ENCODE results near the gene RAB5A. TPM values are rescaled to one million over a fixed set of nuclear protein-coding genes. Genes with fewer than 3 reads are reported as not detected.
"Not testable (repeated sequence)": the region's sequence is repeated elsewhere in the genome, so short reads cannot be mapped to it uniquely, and the experiment has no call there.

The RAB5A gene, protein sequence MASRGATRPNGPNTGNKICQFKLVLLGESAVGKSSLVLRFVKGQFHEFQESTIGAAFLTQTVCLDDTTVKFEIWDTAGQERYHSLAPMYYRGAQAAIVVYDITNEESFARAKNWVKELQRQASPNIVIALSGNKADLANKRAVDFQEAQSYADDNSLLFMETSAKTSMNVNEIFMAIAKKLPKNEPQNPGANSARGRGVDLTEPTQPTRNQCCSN
- 10 to 100 TPM; 58.5 to 83.1 (median 64.3) TPM for total RNA-seq
- 10 to 100 TPM; 17.6 to 24.0 (median 20.8) TPM for polyA plus RNA-seq
- long read RNA-seq, donor 1, transcript RAB5A-208 (2 exons, 532 nt) = minor isoform, 5 of 29 reads
- long read RNA-seq, donor 1, transcript RAB5A-201 (6 exons, 2,536 nt) = major isoform, 19 of 29 reads
- long read RNA-seq, donor 1, partial matches to known transcripts = 0 of 29 reads
- long read RNA-seq, donor 1, other reads (novel, unspliced or antisense) = 0 of 29 reads
- long read RNA-seq, donor 2, transcript RAB5A-201 (6 exons, 2,536 nt) = major isoform, 7 of 12 reads
- long read RNA-seq, donor 2, partial matches to known transcripts = 0 of 12 reads
- long read RNA-seq, donor 2, other reads (novel, unspliced or antisense) = 0 of 12 reads

- peak; percentile 99 for DNase-seq
- Histone ChIP-seq H3K36me3 (peaks cover 0 to 18% (median 9%) of the 10 kb centered on the region in 6 donors), H3K4me3 (peak within 1 kb of the TSS; percentile 79 to 94 (median 88)), H3K9me3 (no peaks in the 10 kb centered on the region), H3K4me1 (peaks cover 35 to 57% (median 41%) of the 10 kb centered on the region in 6 donors), H3K27ac (peak within 1 kb of the TSS; percentile 91 to 99 (median 98)), H3K27me3 (replicated peaks in 1 of 7) (no peaks in the 10 kb centered on the region)
- intact Hi-C loops (cut with DNase I; ENCODE audit: low total_unique reads) = loop anchor here (10.0 kb wide), 1 partner anchor 98 kb away; the partner anchor contains the start of gene KAT2B
- TF ChIP-seq POLR2AphosphoS5 (IDR thresholded peaks at IDR 0.05) = peak; percentile 98 to 100 (median 99)
- peak in 6 of 11 experiments; percentile 2 to 45 (median 22) for TF ChIP-seq CTCF (IDR thresholded peaks at IDR 0.05 in 8 of 11, conservative IDR thresholded peaks at IDR 0.05 in 3 of 11)
- peak; percentile 17 to 79 (median 71) for TF ChIP-seq POLR2A (IDR thresholded peaks at IDR 0.05)
- WGBS, 5 donors = 0 to 1% (median 1%) methylated on average over 59 to 73 of the region's 73 CpGs
Observed at GRCh38 chr3:19946832-19947548, at the start of gene RAB5A. Gene RAB5A, plus strand, starts transcription at chr3:19947097. Its CDS starts 3,802 bp downstream, at chr3:19950899.

GRCh38 chr3:19898721-19899120 lies 48.2 kb upstream of the RAB5A start:
- H3K4me3 ChIP-seq = no peak overlapping the region
- H3K9me3 ChIP-seq = no peaks in the 10 kb centered on the region
- H3K4me1 ChIP-seq = peaks cover 0 to 14% (median 0%) of the 10 kb centered on the region in 6 donors
- intact Hi-C loops (cut with DNase I; ENCODE audit: low total_unique reads) = no loop called here
- TF ChIP-seq POLR2AphosphoS5 (IDR thresholded peaks at IDR 0.05) = no peak
- H3K27me3 ChIP-seq (replicated peaks in 1 of 7) = no peaks in the 10 kb centered on the region
- 83 to 95% (median 94%) methylated on average over 2 of the region's 2 CpGs for WGBS, 5 donors
- no peak overlapping the region for H3K27ac ChIP-seq
- DNase-seq = no peak
- no peaks in the 10 kb centered on the region for H3K36me3 ChIP-seq

GRCh38 chr3:19899264-19899663 lies 47.6 kb upstream of the RAB5A start:
- H3K4me1 ChIP-seq = peaks cover 0 to 14% (median 0%) of the 10 kb centered on the region in 6 donors
- no peak for TF ChIP-seq CTCF (IDR thresholded peaks at IDR 0.05 in 8 of 11, conservative IDR thresholded peaks at IDR 0.05 in 3 of 11)
- no peak for DNase-seq

GRCh38 chr3:19899833-19900232 lies 47.1 kb upstream of the RAB5A start:
- H3K9me3 ChIP-seq; H3K27me3 ChIP-seq (replicated peaks in 1 of 7); DNase-seq; intact Hi-C loops (cut with DNase I; ENCODE audit: low total_unique reads); H3K36me3 ChIP-seq; H3K4me3 ChIP-seq; H3K27ac ChIP-seq: not testable (repeated sequence)
- WGBS, 5 donors = 82 to 93% (median 86%) methylated on average over 7 of the region's 7 CpGs
- peaks cover 0 to 14% (median 0%) of the 10 kb centered on the region in 6 donors for H3K4me1 ChIP-seq

More at GRCh38 chr3:19899264-19899663, 47.6 kb upstream of the RAB5A start:
- Histone ChIP-seq H3K27ac (no peak overlapping the region), H3K4me3 (no peak overlapping the region), H3K9me3 (no peaks in the 10 kb centered on the region), H3K27me3 (replicated peaks in 1 of 7) (no peaks in the 10 kb centered on the region), H3K36me3 (no peaks in the 10 kb centered on the region)
- intact Hi-C loops (cut with DNase I; ENCODE audit: low total_unique reads) = no loop called here
- WGBS, 5 donors = 91 to 100% (median 94%) methylated on average over 2 of the region's 2 CpGs

All from spleen (tissue), 13 donors.